ENCODE data around the gene ALDH3A1.
A peak's percentile ranks its signal among the peaks of the same experiment; 100 is the strongest.

Gene ALDH3A1

GRCh38 chr17:19728084-19728495 lies 20.0 kb downstream of the ALDH3A1 start:
- Histone ChIP-seq H2AFZ (peak overlapping the region; percentile 78), H3K27me3 (ENCODE audit: control insufficient read depth, insufficient read depth, low read length) (no peaks in the 10 kb centered on the region), H3K9me3 (ENCODE audit: control insufficient read depth, low read length) (no peaks in the 10 kb centered on the region), H3K4me3 (ENCODE audit: low read depth, low read length) (no peak overlapping the region), H3K4me1 (peaks cover 20% of the 10 kb centered on the region), H3K9ac (peak overlapping the region; percentile 13), H3K79me2 (no peaks in the 10 kb centered on the region), H3K36me3 (ENCODE audit: control insufficient read depth, insufficient read depth, low read length) (no peaks in the 10 kb centered on the region), H3K27ac (peak overlapping the region; percentile 79), H3K4me2 (ENCODE audit: low read length) (peak overlapping the region; percentile 51)
- TF ChIP-seq, protein P1, sequence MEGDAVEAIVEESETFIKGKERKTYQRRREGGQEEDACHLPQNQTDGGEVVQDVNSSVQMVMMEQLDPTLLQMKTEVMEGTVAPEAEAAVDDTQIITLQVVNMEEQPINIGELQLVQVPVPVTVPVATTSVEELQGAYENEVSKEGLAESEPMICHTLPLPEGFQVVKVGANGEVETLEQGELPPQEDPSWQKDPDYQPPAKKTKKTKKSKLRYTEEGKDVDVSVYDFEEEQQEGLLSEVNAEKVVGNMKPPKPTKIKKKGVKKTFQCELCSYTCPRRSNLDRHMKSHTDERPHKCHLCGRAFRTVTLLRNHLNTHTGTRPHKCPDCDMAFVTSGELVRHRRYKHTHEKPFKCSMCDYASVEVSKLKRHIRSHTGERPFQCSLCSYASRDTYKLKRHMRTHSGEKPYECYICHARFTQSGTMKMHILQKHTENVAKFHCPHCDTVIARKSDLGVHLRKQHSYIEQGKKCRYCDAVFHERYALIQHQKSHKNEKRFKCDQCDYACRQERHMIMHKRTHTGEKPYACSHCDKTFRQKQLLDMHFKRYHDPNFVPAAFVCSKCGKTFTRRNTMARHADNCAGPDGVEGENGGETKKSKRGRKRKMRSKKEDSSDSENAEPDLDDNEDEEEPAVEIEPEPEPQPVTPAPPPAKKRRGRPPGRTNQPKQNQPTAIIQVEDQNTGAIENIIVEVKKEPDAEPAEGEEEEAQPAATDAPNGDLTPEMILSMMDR (IDR thresholded peaks at IDR 0.05), result no peak

- H3K79me2 ChIP-seq, result no peaks in the 10 kb centered on the region
- H3K4me1 ChIP-seq, result peaks cover 20% of the 10 kb centered on the region
- no peaks in the 10 kb centered on the region for H3K36me3 ChIP-seq (ENCODE audit: control insufficient read depth, insufficient read depth, low read length)
- no peaks in the 10 kb centered on the region for H3K9me3 ChIP-seq (ENCODE audit: control insufficient read depth, low read length)
- peak overlapping the region; percentile 13 for H3K9ac ChIP-seq
- H3K4me3 ChIP-seq (ENCODE audit: low read depth, low read length), result no peak overlapping the region
- peak overlapping the region; percentile 79 for H3K27ac ChIP-seq
- H2AFZ ChIP-seq, result peak overlapping the region; percentile 78
- TF ChIP-seq, protein P1 (IDR thresholded peaks at IDR 0.05), result no peak
- no peaks in the 10 kb centered on the region for H3K27me3 ChIP-seq (ENCODE audit: control insufficient read depth, insufficient read depth, low read length)
- peak overlapping the region; percentile 51 for H3K4me2 ChIP-seq (ENCODE audit: low read length)
These were observed 20.5 kb downstream of the ALDH3A1 start for GRCh38 chr17:19727501-19728078.

GRCh38 chr17:19726631-19727376 lies 21.3 kb downstream of the ALDH3A1 start:
- Histone ChIP-seq H3K27me3 (ENCODE audit: control insufficient read depth, insufficient read depth, low read length) (no peaks in the 10 kb centered on the region), H3K4me3 (ENCODE audit: low read depth, low read length) (no peak overlapping the region), H3K27ac (peak overlapping the region; percentile 79), H3K9ac (no peak overlapping the region), H3K79me2 (no peaks in the 10 kb centered on the region), H3K4me2 (ENCODE audit: low read length) (no peak overlapping the region), H3K4me1 (peaks cover 20% of the 10 kb centered on the region), H2AFZ (peak overlapping the region; percentile 78), H3K9me3 (ENCODE audit: control insufficient read depth, low read length) (no peaks in the 10 kb centered on the region), H3K36me3 (ENCODE audit: control insufficient read depth, insufficient read depth, low read length) (no peaks in the 10 kb centered on the region)
- TF ChIP-seq, protein P1 (IDR thresholded peaks at IDR 0.05), result no peak

DNA sequence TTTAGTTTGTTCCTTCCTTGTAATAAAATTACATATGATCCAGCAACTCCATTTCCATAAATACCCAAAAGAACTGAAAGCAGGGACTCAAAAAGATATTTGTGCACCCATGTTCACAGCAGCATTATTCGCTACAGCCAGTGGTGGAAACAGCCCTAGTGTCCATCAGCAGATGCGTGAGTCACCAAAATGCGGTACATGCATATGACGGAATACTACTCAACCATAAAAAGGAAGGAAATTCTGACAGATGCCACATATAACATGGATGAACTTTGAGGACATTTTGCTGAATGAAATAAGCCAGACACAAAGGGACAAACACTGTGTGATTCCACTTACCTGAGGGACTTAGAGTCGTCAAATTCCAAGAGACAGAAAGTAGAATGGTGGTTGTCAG lies 22.6 kb downstream of the ALDH3A1 start:
- no peaks in the 10 kb centered on the region for H3K79me2 ChIP-seq
- no peaks in the 10 kb centered on the region for H3K36me3 ChIP-seq (ENCODE audit: control insufficient read depth, insufficient read depth, low read length)
- no peaks in the 10 kb centered on the region for H3K9me3 ChIP-seq (ENCODE audit: control insufficient read depth, low read length)
- no peak overlapping the region for H3K4me2 ChIP-seq (ENCODE audit: low read length)
- peaks cover 28% of the 10 kb centered on the region for H3K4me1 ChIP-seq
- H3K27ac ChIP-seq, result no peak overlapping the region
- H3K4me3 ChIP-seq (ENCODE audit: low read depth, low read length), result no peak overlapping the region
- H3K9ac ChIP-seq, result no peak overlapping the region
- TF ChIP-seq, protein P1 (IDR thresholded peaks at IDR 0.05), result no peak
- H3K27me3 ChIP-seq (ENCODE audit: control insufficient read depth, insufficient read depth, low read length), result no peaks in the 10 kb centered on the region
- H2AFZ ChIP-seq, result no peak overlapping the region

Measured in parathyroid adenoma (tissue), 2 donors.